AML-193 (cell line): ENCODE measurements around the gene RNF41.

Source experiments
- DNase-seq, 2 experiments: peaks; one replicate each; lab custom pipeline; 2025; lab: John Stamatoyannopoulos, UW

Gene RNF41

GRCh38 chr12:56152756-56153677, 68.7 kb downstream of the RNF41 start:
- no peak for DNase-seq
